ENCODE measurements around the gene RCOR3.

DNA sequence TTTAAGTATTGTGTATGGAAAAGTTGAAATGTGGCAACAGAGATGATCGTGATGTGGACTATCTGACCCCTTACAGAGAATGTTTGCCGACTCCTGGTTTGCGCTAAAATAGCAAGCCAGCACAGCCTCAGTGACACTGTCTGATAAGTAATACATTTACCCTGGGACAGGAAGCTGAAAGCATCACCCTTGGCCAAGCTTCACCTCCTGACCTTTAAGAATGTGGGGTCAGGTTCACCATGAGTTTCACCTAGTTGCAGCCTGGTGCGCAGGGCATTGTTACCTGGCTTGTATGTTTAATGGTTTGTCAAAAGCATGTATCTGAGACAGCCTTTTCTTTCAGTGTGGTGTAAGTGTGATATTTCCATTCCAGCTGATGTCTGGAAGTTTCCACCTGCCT lies 96.7 kb downstream of the RCOR3 start:
- TF ChIP-seq, protein P1, sequence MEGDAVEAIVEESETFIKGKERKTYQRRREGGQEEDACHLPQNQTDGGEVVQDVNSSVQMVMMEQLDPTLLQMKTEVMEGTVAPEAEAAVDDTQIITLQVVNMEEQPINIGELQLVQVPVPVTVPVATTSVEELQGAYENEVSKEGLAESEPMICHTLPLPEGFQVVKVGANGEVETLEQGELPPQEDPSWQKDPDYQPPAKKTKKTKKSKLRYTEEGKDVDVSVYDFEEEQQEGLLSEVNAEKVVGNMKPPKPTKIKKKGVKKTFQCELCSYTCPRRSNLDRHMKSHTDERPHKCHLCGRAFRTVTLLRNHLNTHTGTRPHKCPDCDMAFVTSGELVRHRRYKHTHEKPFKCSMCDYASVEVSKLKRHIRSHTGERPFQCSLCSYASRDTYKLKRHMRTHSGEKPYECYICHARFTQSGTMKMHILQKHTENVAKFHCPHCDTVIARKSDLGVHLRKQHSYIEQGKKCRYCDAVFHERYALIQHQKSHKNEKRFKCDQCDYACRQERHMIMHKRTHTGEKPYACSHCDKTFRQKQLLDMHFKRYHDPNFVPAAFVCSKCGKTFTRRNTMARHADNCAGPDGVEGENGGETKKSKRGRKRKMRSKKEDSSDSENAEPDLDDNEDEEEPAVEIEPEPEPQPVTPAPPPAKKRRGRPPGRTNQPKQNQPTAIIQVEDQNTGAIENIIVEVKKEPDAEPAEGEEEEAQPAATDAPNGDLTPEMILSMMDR (conservative IDR thresholded peaks at IDR 0.05), result no peak
- no peak for TF ChIP-seq ZFX (IDR thresholded peaks at IDR 0.05)

All from C4-2B (cell line).